Activated T-helper 2 cell treated with anti-CD3 and anti-CD28 coated beads, Interferon-gamma antibody, Interleukin-2, Interleukin-4, amounts not matched to agents 10 μg/mL and 5 μg/mL and 100 μg/mL, durations not matched to agents 14 hours and 24 hours and 36 hours (primary cell): ENCODE measurements around the gene EIF3M. TPM values are rescaled to one million over a fixed set of nuclear protein-coding genes. Genes with fewer than 3 reads are reported as not detected.
"Not testable (repeated sequence)": the region's sequence is repeated elsewhere in the genome, so short reads cannot be mapped to it uniquely, and the experiment has no call there.

Experiments
- DNase-seq: peaks from one replicate; pipeline ENCODE4 v3.0.0; 2021; ENCODE audit warnings: low spot score
- H3K27ac Mint-ChIP-seq: one replicate; pipeline ENCODE4 v1.8.0; 2021; ENCODE audit warnings: mixed read lengths
- H3K27me3 Mint-ChIP-seq: one replicate; pipeline ENCODE4 v1.8.0; 2021; ENCODE audit warnings: low read depth, mixed read lengths
- H3K36me3 Mint-ChIP-seq: one replicate; pipeline ENCODE4 v1.8.0; 2021; ENCODE audit warnings: low read depth, mixed read lengths
- H3K4me1 Mint-ChIP-seq: one replicate; pipeline ENCODE4 v1.8.0; 2021; ENCODE audit warnings: low read depth, mixed read lengths
- H3K4me3 Mint-ChIP-seq: one replicate; pipeline ENCODE4 v1.8.0; 2021; ENCODE audit warnings: low read depth, mild to moderate bottlenecking, moderate library complexity, mixed read lengths
- H3K9me3 Mint-ChIP-seq: one replicate; pipeline ENCODE4 v1.8.0; 2021; ENCODE audit warnings: mixed read lengths
- intact Hi-C: fragments of 100-400 bp; cut with micrococcal nuclease; formaldehyde crosslinking; loops from one replicate; pipeline ENCODE4 v1.15.1; 2023
- total RNA-seq: library from RNA; stranded (reverse); gene quantifications from 2 replicates; pipeline ENCODE4 v1.2.3, GENCODE V29; 2022

EIF3M gene
- total RNA-seq, 1 donor from 2014 or later, result 315 TPM

- Mint-ChIP-seq H3K36me3 (peaks cover 44% of the 10 kb centered on the region), H3K9me3 (peaks cover 15% of the 10 kb centered on the region)
- H3K4me1 Mint-ChIP-seq, DNase-seq, intact Hi-C loops, H3K27ac Mint-ChIP-seq, H3K27me3 Mint-ChIP-seq, H3K4me3 Mint-ChIP-seq: not testable (repeated sequence)
Measured at GRCh38 chr11:32608826-32609225, 25.2 kb downstream of the EIF3M start.

DNA sequence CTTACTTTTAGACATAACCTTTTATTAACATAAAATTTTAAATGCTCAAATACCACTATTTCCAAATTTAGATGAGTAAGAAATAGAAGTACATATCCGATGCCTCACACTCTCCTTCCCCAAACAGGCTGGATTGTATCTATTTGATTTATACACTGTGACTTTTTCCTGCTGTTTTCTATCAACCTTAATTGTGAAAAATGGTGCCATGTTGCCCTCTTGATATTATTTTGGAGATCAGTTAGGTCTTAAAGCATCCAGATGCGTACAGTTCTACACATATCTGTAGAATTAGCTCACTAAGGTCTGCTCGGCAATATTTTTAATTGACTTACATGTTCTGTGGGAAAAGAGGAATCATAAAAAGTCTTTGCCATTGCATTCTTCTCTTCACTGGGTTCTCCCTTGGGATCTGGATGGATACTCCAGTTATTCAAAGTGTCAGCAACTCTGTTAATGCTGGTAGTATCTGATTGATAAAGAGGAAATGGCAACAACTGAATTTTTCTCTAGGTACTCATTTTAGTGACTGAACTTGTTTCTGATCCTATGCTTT is 27.2 kb downstream of the EIF3M start:
- no peak overlapping the region for H3K27ac Mint-ChIP-seq
- no peaks in the 10 kb centered on the region for H3K4me1 Mint-ChIP-seq
- H3K9me3 Mint-ChIP-seq, result peaks cover 15% of the 10 kb centered on the region
- peaks cover 26% of the 10 kb centered on the region for H3K36me3 Mint-ChIP-seq
- intact Hi-C loops, result no loop called here
- no peak overlapping the region for H3K4me3 Mint-ChIP-seq
- DNase-seq, result no peak
- no peaks in the 10 kb centered on the region for H3K27me3 Mint-ChIP-seq

DNA sequence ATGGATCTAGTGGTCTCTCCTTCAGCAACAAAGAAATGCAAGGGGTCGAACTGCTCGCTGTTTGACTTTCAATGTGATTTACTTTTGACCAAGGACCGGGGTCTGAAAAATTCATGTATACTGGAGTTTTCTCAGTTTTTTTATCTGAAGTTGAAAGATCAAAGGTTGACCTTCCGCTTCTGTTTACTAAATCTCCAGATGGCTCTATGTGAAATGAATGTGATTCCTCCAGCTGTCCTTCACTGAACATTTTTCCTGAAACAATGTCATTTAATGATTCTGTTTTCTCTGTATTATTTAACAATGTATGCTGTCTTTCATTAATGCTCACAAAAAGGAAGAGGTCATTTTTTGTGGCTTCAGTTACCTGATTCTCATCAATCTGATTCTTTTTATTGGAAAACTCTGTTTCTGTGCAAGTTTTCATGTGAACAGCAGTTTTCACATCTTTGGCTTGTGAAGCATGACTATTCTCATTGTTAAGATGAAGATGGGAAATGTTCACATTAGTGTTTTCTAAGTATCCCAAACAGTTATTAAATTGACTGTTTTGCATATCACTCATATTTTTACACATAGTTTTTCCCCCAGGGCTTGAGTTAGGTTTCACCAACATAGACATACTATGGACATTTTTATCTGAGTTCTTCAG is 30.0 kb downstream of the EIF3M start:
- no peaks in the 10 kb centered on the region for H3K4me1 Mint-ChIP-seq
- peaks cover 6% of the 10 kb centered on the region for H3K9me3 Mint-ChIP-seq
- intact Hi-C loops, result no loop called here
- no peak overlapping the region for H3K4me3 Mint-ChIP-seq
- H3K27me3 Mint-ChIP-seq, result no peaks in the 10 kb centered on the region
- no peak for DNase-seq
- H3K36me3 Mint-ChIP-seq, result peaks cover 6% of the 10 kb centered on the region
- no peak overlapping the region for H3K27ac Mint-ChIP-seq

- H3K9me3 Mint-ChIP-seq, result peaks cover 4% of the 10 kb centered on the region
- H3K27me3 Mint-ChIP-seq, result no peaks in the 10 kb centered on the region
- no peaks in the 10 kb centered on the region for H3K4me1 Mint-ChIP-seq
- intact Hi-C loops, result no loop called here
- DNase-seq, result no peak
- H3K27ac Mint-ChIP-seq, result no peak overlapping the region
- H3K4me3 Mint-ChIP-seq, result no peak overlapping the region
- H3K36me3 Mint-ChIP-seq, result no peaks in the 10 kb centered on the region
Measured at GRCh38 chr11:32615422-32615821, 31.8 kb downstream of the EIF3M start.

- H3K9me3 Mint-ChIP-seq, result peaks cover 4% of the 10 kb centered on the region
- H3K27ac Mint-ChIP-seq, result no peak overlapping the region
- no peak for DNase-seq
- H3K36me3 Mint-ChIP-seq, result no peaks in the 10 kb centered on the region
- H3K4me3 Mint-ChIP-seq, result no peak overlapping the region
- no peaks in the 10 kb centered on the region for H3K27me3 Mint-ChIP-seq
- no peaks in the 10 kb centered on the region for H3K4me1 Mint-ChIP-seq
- intact Hi-C loops, result no loop called here
Measured at GRCh38 chr11:32616903-32617302, 33.3 kb downstream of the EIF3M start.

- no peak overlapping the region for H3K4me3 Mint-ChIP-seq
- peaks cover 7% of the 10 kb centered on the region for H3K27me3 Mint-ChIP-seq
- H3K36me3 Mint-ChIP-seq, result no peaks in the 10 kb centered on the region
- no peak overlapping the region for H3K27ac Mint-ChIP-seq
- no peaks in the 10 kb centered on the region for H3K4me1 Mint-ChIP-seq
- intact Hi-C loops, result no loop called here
- DNase-seq, result no peak
- no peaks in the 10 kb centered on the region for H3K9me3 Mint-ChIP-seq
Measured at GRCh38 chr11:32630844-32631243, 47.2 kb downstream of the EIF3M start.

GRCh38 chr11:32635819-32636218 is 52.2 kb downstream of the EIF3M start:
- H3K4me3 Mint-ChIP-seq, result no peak overlapping the region
- no peak for DNase-seq
- no peaks in the 10 kb centered on the region for H3K4me1 Mint-ChIP-seq
- intact Hi-C loops, result no loop called here
- H3K27me3 Mint-ChIP-seq, result peaks cover 13% of the 10 kb centered on the region
- no peak overlapping the region for H3K27ac Mint-ChIP-seq
- H3K9me3 Mint-ChIP-seq, result no peaks in the 10 kb centered on the region
- H3K36me3 Mint-ChIP-seq, result no peaks in the 10 kb centered on the region

DNA sequence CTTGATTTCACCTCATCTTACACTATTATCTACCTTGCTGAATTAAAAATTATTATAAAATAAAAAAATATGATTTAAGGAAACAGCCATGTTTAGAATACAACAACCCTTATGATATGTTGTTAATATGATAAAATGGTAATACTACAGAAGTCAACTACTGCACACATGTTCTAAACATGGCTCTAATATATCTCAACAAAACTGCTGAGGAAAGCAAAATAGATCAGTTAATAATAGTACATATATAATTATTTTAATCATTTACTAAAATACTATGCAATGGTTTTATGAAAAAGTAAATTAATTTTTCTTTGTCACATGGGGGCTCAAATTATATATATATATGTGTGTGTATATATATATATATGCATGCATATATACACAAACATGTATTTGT is 57.7 kb downstream of the EIF3M start:
- intact Hi-C loops, result no loop called here
- no peaks in the 10 kb centered on the region for H3K36me3 Mint-ChIP-seq
- H3K27ac Mint-ChIP-seq, result no peak overlapping the region
- H3K4me3 Mint-ChIP-seq, result no peak overlapping the region
- no peaks in the 10 kb centered on the region for H3K4me1 Mint-ChIP-seq
- DNase-seq, result no peak
- no peaks in the 10 kb centered on the region for H3K9me3 Mint-ChIP-seq
- peaks cover 9% of the 10 kb centered on the region for H3K27me3 Mint-ChIP-seq

DNA sequence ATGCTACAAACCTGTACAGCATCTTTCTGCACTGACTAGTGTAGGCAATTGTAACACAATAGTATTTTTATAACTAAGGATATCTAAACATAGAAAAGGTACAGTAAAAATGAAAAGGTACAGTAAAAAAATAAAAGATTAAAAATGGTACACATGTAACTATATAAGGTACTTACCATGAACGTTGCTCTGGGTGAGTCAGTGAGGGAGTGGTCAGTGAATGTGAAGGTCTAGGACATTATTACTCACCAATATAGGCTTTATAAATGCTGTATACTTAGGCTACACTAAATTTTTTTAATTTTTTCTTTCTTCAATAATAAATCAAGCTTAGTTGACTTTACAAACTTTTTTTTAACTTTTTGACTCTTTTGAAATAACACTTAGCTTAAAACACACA is 59.9 kb downstream of the EIF3M start:
- no peak overlapping the region for H3K27ac Mint-ChIP-seq

More for the DNA sequence above, 59.9 kb downstream of the EIF3M start:
- Mint-ChIP-seq H3K9me3 (no peaks in the 10 kb centered on the region), H3K36me3 (no peaks in the 10 kb centered on the region), H3K4me3 (no peak overlapping the region), H3K4me1 (no peaks in the 10 kb centered on the region), H3K27me3 (peaks cover 2% of the 10 kb centered on the region)
- intact Hi-C loops, result no loop called here
- no peak for DNase-seq

Other genes with a start within 250 kb of the EIF3M start
- gene WT1, start 148.3 kb upstream of the EIF3M start, total RNA-seq, result not detected in 2 replicates
- gene CCDC73, start 210.8 kb downstream of the EIF3M start, total RNA-seq, result 0.11 and 0.14 TPM in 2 replicates
- gene PRRG4, start 246.1 kb downstream of the EIF3M start, total RNA-seq, result 1.1 and 1.3 TPM in 2 replicates